GM21390 (cell line): ENCODE results near the gene ZFAND2B.
A peak's percentile ranks its signal among the peaks of the same experiment; 100 is the strongest.

ENCODE experiments used
- ATAC-seq: cut with Tn5 transposase; IDR thresholded peaks from one replicate; pipeline ENCODE4 v1.9.1; 2021; ENCODE audit not compliant: unreplicated experiment

The ZFAND2B gene

GRCh38 chr2:219220652-219221402 lies 14.2 kb downstream of the ZFAND2B start:
- ATAC-seq = no peak

DNA sequence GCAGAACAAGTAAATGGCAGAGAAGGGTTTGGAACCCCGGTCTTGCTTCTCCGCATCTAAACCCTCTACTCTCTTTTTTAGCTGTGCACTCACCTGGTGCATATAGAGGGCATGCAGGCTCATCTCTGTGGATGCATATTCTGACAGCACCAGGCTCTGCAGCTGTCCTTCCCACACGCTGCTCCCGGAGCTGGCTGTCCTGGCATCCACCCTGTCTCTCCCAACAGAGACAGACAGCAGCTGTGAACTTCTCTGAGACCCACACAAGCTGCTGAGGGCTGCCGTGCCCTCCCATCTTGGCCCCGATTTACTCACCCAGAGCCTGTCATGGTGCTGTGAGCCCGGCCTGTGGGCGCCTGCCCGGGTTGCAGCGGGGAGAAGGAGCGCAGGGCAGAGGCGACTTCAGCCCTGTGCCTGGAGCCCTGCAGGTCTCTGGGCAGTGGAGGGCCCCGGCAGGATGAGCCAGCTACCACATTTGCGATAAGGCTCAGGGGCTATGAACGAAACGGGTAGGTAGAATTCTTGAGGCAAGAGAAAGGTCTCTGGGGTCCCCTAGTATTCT lies 15.5 kb downstream of the ZFAND2B start:
- ATAC-seq = no peak

DNA sequence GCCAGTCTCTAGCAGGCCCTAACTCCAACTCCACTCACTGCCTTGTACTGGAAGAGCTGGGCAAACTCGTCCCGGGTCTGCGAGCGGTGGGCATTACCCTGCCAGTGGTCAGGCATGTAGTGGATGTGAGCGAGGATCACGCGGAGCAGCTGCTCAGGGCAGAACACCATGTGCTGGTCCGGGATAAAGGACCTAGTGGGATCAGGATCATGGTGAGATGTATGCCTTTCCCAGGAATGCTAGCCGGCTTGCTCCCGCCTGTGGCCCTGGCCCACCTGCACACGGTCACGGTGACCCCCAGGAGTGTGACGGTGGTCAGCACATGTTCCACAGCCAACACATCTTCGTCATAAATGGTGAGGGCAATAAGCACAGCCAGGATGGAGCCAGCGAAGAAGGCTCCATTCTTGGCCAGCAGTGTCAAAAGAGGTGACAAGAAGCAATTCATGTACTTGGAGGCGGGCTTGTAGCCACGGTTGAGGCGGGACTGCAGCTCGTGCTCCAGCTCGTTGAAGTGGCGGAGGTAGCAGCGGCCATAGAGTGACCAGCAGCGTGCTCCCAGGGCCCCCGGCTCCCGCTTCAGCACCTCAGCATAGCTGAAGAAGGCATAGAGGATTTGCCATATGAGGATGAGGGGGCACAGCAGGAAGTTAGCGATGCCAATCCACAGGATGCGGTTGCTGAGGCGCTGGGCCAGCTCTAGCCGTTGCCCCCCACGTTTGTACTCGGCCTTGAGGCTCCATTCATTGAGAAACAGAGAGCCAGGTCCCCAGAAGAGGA lies 17.4 kb downstream of the ZFAND2B start:
- ATAC-seq = no peak

GRCh38 chr2:219225350-219225749 lies 18.8 kb downstream of the ZFAND2B start:
- ATAC-seq = no peak

- no peak for ATAC-seq
These were observed 21.7 kb downstream of the ZFAND2B start for GRCh38 chr2:219228041-219228910.

DNA sequence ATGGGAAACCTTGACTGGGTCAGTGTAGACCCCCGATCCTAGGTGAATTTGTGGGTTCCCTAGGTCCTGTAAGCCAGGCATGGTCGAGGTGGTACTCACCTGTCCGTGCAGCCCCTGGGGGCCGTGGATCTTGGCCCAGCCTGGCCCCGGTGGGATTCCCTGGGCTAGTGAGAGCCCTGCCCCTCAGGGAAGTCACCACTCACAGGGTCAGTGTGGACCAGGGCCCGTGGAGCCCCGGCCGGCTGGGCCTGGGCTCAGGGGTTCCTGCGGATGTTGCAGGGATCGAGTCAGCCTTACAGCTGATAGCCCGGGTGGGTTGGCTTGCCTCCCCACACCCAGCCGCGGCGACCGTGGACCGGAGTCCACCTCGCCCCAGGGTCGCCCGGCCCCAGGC lies 22.3 kb downstream of the ZFAND2B start:
- no peak for ATAC-seq

DNA sequence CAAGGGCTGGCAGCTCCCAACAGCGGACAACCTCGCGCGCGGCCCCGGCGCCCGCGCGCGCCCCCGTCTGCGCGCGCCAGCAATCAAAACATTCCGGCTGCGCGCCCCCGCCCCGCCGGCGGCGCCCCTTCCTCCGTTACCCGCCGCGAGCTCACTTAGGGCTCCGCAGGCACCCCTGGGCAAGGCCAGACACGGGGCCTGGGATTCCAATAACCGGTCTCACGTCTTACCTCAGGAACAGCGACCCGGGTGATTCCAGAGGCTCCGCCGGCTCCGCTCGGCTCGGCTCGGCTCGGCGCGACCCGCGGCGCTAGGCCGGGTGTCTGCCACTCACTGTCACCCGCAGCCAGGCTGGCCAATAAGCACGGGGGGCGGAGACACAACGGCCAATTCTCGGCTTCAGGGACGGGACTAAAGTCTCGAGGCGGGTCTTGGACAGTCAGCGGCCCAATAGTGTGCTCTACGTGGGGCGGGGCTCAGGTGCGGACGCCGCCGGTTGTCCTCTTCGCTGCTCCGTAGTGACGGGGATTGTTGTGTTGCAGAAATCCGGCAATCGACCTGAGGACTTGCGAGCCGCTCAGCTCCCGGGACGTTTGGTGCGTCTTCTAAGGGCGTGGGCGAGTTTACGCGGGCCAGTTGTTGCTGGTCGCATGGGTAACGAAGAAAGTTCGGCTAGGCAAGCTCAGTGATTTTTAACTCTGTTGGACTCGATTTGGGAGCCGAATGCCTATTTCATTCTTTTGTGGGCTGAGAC lies 22.9 kb downstream of the ZFAND2B start, which contains the start of the genes ANKZF1 and ATG9A:
TSS of gene ANKZF1 (plus strand) at position 502 of the 754 bp plus-strand sequence. CDS start 452 bp downstream, outside the sequence.
TSS of gene ATG9A (minus strand) at position 332 of the 754 bp plus-strand sequence. CDS start 1,612 bp downstream, outside the sequence.
- ATAC-seq = peak; percentile 95

DNA sequence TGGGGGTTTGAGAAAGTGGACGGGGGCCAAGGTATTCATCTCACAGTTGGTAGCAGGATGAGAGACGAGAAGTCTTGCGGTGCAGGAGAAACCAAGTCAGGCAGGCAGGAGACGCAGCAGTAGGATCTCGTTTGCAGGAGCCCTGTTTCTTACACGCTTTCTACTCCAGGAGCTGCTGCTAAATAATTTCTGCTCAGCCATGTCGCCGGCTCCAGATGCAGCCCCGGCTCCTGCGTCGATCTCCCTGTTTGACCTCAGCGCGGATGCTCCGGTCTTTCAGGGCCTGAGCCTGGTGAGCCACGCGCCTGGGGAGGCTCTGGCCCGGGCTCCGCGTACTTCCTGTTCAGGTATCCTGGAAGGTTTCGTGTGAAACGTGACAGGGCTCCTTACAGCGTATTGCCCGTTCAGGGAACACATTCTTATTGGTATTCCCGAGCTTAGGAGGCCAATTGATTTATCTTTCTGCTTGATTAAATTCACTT lies 23.5 kb downstream of the ZFAND2B start:
- ATAC-seq = no peak

DNA sequence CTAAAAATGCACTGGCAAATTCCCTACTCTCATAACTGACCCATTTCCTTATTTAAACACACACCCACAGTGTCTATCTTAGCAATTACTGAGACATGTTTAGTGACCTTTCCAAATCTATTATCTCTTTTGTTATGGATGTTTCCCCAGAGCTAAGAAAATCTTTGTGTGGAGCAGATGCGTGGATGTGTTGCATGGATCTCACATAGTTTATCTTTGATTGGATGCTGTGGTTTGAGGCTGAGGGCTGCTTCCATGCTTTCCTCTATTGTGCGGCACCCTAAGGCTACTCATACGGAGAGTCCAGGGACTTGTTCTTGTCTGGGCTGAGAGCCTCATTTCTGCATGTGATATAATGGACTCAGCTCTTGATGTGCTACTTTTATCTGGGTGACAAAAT lies 27.7 kb downstream of the ZFAND2B start:
- ATAC-seq = no peak

DNA sequence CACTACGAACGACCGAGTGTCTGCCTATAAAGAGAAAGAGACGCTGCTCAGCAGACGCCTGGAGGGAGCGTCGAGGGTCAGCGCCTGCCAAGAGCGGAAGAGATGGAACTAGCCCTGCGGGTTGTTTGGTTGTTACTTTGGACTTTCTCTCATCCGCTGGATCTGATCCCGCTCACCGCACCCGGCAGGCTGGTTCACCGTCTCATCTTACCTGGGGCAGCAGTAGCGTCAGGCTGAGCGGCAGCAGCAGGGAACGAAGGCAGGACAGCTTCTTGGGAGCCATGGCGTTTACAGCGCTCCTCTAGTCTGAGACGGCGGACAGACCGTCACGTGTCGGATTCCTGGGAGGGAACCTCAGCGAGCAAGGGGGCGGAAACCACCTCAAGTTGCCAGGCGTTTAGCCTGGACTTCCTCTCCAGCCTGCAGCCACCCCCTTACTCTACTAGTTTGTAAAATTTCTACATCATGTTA lies 36.7 kb downstream of the ZFAND2B start:
- no peak for ATAC-seq

- no peak for ATAC-seq
These were observed 38.2 kb downstream of the ZFAND2B start for GRCh38 chr2:219244789-219245147.

GRCh38 chr2:219245148-219245898 lies 38.7 kb downstream of the ZFAND2B start, which contains the start of the genes GLB1L and STK16:
TSS of gene GLB1L (minus strand) at chr2:219245444. CDS start at chr2:219243573, 1,871 bp downstream.
TSS of gene STK16 (plus strand) at chr2:219245479. CDS start at chr2:219246000, 521 bp downstream.
- peak; percentile 69 for ATAC-seq

DNA sequence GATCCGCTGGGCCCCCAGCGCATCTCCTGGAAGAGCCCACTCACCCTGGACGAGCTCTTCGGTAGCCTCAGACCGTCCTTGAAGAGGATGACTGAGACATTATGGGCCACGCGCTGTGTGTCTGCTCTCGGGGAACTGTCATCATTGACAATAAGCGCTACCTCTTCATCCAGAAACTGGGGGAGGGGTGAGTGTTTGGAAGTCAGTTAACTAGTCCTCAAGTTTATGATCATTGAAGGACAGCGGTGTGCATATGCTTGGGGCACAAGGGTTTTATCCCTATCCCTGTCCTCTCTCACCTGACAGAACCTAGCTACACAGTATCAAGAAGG lies 39.3 kb downstream of the ZFAND2B start:
- ATAC-seq = no peak

DNA sequence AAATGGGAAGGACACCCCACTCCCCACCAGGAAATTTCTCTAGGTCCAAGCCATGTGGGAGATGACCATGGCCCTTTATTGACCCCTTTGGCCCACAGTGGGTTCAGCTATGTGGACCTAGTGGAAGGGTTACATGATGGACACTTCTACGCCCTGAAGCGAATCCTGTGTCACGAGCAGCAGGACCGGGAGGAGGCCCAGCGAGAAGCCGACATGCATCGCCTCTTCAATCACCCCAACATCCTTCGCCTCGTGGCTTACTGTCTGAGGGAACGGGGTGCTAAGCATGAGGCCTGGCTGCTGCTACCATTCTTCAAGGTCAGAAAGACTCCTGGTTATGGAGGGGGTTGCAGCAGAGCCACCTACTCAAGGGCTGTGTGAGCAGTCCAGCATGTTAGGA lies 40.0 kb downstream of the ZFAND2B start:
- ATAC-seq = no peak

GRCh38 chr2:219247678-219248642 lies 41.4 kb downstream of the ZFAND2B start:
- no peak for ATAC-seq

GRCh38 chr2:219248845-219249202 lies 42.2 kb downstream of the ZFAND2B start:
- no peak for ATAC-seq

DNA sequence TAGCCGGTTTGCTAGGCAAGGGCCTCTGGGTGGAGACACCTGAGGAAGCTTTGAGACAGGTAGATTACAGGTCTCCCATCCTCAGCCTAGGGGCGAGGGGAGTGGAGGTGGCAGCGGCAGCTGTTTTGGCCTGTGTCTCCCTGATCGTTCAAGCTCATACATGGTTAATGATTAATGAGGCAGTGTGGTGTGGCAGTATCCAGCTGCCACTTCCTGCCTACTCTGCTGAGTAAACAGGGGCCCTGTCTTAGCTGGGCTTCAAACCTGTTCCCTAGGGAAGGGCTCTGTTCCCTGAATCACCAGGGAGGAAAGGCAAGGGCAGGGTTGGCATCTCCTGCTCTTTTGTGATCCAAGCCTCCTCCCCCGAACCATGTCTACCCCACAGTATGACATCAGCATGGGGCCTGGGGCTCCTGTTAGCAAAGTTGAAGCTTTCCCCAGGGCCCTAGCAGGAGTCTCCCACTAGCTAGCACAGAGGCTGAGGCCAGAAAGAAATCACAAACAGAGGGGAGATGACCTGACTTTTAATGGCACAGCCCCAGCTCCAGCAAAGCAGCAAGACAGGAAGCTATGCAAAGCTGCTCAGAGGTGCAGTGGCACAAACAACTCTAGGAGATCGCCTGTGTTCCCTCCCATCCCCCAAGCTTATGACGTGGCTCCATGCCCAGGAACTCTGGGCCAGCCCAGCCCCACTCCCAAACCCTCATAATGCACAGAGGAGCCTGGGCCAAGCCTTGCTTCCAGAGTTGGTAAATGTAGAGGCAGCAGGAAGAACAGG lies 42.8 kb downstream of the ZFAND2B start:
- peak; percentile 41 for ATAC-seq
